GM23338 (cell line): ENCODE data around the gene PPM1H. TPM values are rescaled to one million over a fixed set of nuclear protein-coding genes. Genes with fewer than 3 reads are reported as not detected.

ENCODE experiments used
- ATAC-seq: fragments of 200-7000 bp; cut with Tn5 transposase; 3 replicates; pipeline ENCODE4 v1.9.1; 2020
- DNase-seq: peaks from one replicate; pipeline ENCODE4 v3.0.0-alpha.2; 2015; ENCODE audit warnings: low spot score
- H2AFZ ChIP-seq: fragments of 200-600 bp; sonication (generic); 2 replicates; pipeline ENCODE4 v1.8.0; 2016; ENCODE audit warnings: antibody characterized with exemption, mild to moderate bottlenecking, moderate library complexity
- H3F3A ChIP-seq: fragments of 200-600 bp; sonication (generic); replicated peaks from 2 replicates; pipeline ENCODE4 v1.8.0; 2017; ENCODE audit warnings: antibody characterized with exemption, mixed run types, low read depth
- H3K27ac ChIP-seq: fragments of 200-600 bp; sonication (generic); 2 replicates; pipeline ENCODE4 v1.6.1; 2016; ENCODE audit warnings: low read depth
- H3K27me3 ChIP-seq: fragments of 200-600 bp; sonication (generic); 2 replicates; pipeline ENCODE4 v1.8.0; 2016; ENCODE audit warnings: mild to moderate bottlenecking, mixed run types, moderate library complexity; ENCODE audit not compliant: insufficient read depth
- H3K36me3 ChIP-seq: fragments of 200-600 bp; sonication (generic); 2 replicates; pipeline ENCODE4 v1.8.0; 2016; ENCODE audit warnings: mild to moderate bottlenecking; ENCODE audit not compliant: insufficient read depth
- H3K4me1 ChIP-seq: fragments of 200-600 bp; sonication (generic); 2 replicates; pipeline ENCODE4 v1.8.0; 2016; ENCODE audit warnings: mild to moderate bottlenecking, moderate library complexity; ENCODE audit not compliant: insufficient read depth
- H3K4me2 ChIP-seq: fragments of 200-600 bp; sonication (generic); 2 replicates; pipeline ENCODE4 v1.7.1; 2017; ENCODE audit warnings: mixed run types
- H3K4me3 ChIP-seq: fragments of 200-600 bp; sonication (generic); 2 replicates; pipeline ENCODE4 v1.6.1; 2016; ENCODE audit warnings: mixed run types
- H3K79me2 ChIP-seq: fragments of 200-600 bp; sonication (generic); replicated peaks from 2 replicates; pipeline ENCODE4 v1.8.0; 2017; ENCODE audit warnings: mild to moderate bottlenecking; ENCODE audit not compliant: insufficient read depth
- H3K9me2 ChIP-seq: fragments of 200-600 bp; sonication (generic); 2 replicates; pipeline ENCODE4 v1.8.0; 2017; ENCODE audit not compliant: insufficient read depth
- H4K20me1 ChIP-seq: fragments of 200-600 bp; sonication (generic); replicated peaks from 2 replicates; pipeline ENCODE4 v1.8.0; 2017; ENCODE audit warnings: mild to moderate bottlenecking; ENCODE audit not compliant: insufficient read depth
- H3K27ac Mint-ChIP-seq: 2 replicates; pipeline ENCODE4 v1.8.0; 2020; ENCODE audit warnings: inconsistent platforms, mild to moderate bottlenecking, moderate library complexity, mixed read lengths
- H3K27me3 Mint-ChIP-seq: 3 replicates; pipeline ENCODE4 v1.8.0; 2022; ENCODE audit warnings: low read depth, mild to moderate bottlenecking, moderate library complexity, mixed read lengths, inconsistent platforms; ENCODE audit not compliant: insufficient read depth, poor library complexity
- H3K36me3 Mint-ChIP-seq: 3 replicates; pipeline ENCODE4 v1.8.0; 2021; ENCODE audit warnings: low read depth, mild to moderate bottlenecking, inconsistent platforms, moderate library complexity, mixed read lengths
- H3K4me1 Mint-ChIP-seq: 3 replicates; pipeline ENCODE4 v1.8.0; 2020; ENCODE audit warnings: mild to moderate bottlenecking, inconsistent platforms, mixed read lengths
- H3K4me3 Mint-ChIP-seq: 3 replicates; pipeline ENCODE4 v1.8.0; 2021; ENCODE audit warnings: moderate library complexity, mild to moderate bottlenecking, inconsistent platforms, mixed read lengths
- H3K9me3 Mint-ChIP-seq: 3 replicates; pipeline ENCODE4 v1.8.0; 2020; ENCODE audit warnings: moderate library complexity, mild to moderate bottlenecking, inconsistent platforms, mixed read lengths
- CREB1 ChIP-seq: fragments of 250-450 bp; sonication (Bioruptor Pico); IDR thresholded peaks from 2 replicates; pipeline ENCODE4 v1.5.0; 2020; ENCODE audit warnings: low read depth, mild to moderate bottlenecking, moderate library complexity
- ETS1 ChIP-seq: IDR thresholded peaks from 2 replicates; pipeline ENCODE4 v1.6.1; 2016; ENCODE audit warnings: antibody characterized with exemption
- EZH2phosphoT487 ChIP-seq: fragments of 200-600 bp; sonication (generic); IDR thresholded peaks from one replicate; pipeline ENCODE4 v1.8.1; 2018; ENCODE audit warnings: antibody characterized with exemption; ENCODE audit not compliant: unreplicated experiment
- JUNB ChIP-seq: IDR thresholded peaks from one replicate; pipeline ENCODE4 v1.6.1; 2016; ENCODE audit warnings: antibody characterized with exemption; ENCODE audit not compliant: unreplicated experiment
- NANOG ChIP-seq: IDR thresholded peaks from 2 replicates; pipeline ENCODE4 v1.6.1; 2016; ENCODE audit warnings: antibody characterized with exemption, borderline replicate concordance
- REST ChIP-seq: IDR thresholded peaks from one replicate; pipeline ENCODE4 v1.6.1; 2018; ENCODE audit warnings: antibody characterized with exemption; ENCODE audit not compliant: unreplicated experiment
- STAT1 ChIP-seq: IDR thresholded peaks from one replicate; pipeline ENCODE4 v1.6.1; 2016; ENCODE audit warnings: antibody characterized with exemption; ENCODE audit not compliant: unreplicated experiment
- ZNF462 ChIP-seq: fragments of 250-450 bp; sonication (Bioruptor Pico); IDR thresholded peaks from 2 replicates; pipeline ENCODE4 v1.5.0; 2020; ENCODE audit warnings: mild to moderate bottlenecking, moderate library complexity
- polyA plus RNA-seq: library from polyadenylated mRNA; unstranded; fragments of >200 nt; fragmentation: Nextera tagmentation; extraction: Ambion mirVana; gene quantifications from 2 replicates; pipeline ENCODE4 v1.2.1, GENCODE V29; 2016
- total RNA-seq: library from RNA; depleted of rRNA; stranded (reverse); fragments of >200 nt; shearing (Covaris generic); gene quantifications from 2 replicates; pipeline ENCODE4 v1.2.3, GENCODE V29; 2014

The PPM1H gene
- total and polyA plus RNA-seq, 2 experiments from 2014 or later = 11.4 to 41.2 TPM

GRCh38 chr12:62714181-62714773, 220.7 kb downstream of the PPM1H start:
- H3K4me2 ChIP-seq = no peak overlapping the region
- H3K4me1 ChIP-seq = peaks cover 29% of the 10 kb centered on the region
- Mint-ChIP-seq H3K4me1 (peaks cover 57% of the 10 kb centered on the region), H3K36me3 (peaks cover 9% of the 10 kb centered on the region; the same call in 2 of the 3 replicates), H3K9me3 (no peaks in the 10 kb centered on the region), H3K4me3 (no peak overlapping the region), H3K27me3 (peaks cover 9% of the 10 kb centered on the region), H3K27ac (peak overlapping the region; percentile 53; the same call in 1 of the 2 replicates)
- no peak for DNase-seq
- no peaks in the 10 kb centered on the region for H3K27me3 ChIP-seq
- H3K36me3 ChIP-seq = peaks cover 3% of the 10 kb centered on the region; the same call in 1 of the 2 replicates
- H3K27ac ChIP-seq = peak overlapping the region; percentile 39; the same call in 1 of the 2 replicates
- ATAC-seq = peak; percentile 39
- H4K20me1 ChIP-seq = no peaks in the 10 kb centered on the region
- no peaks in the 10 kb centered on the region for H3K9me2 ChIP-seq
- H2AFZ ChIP-seq = no peak overlapping the region
- no peaks in the 10 kb centered on the region; the same call in 1 of the 2 replicates for H3F3A ChIP-seq
- TF ChIP-seq NANOG = no peak
- no peak for TF ChIP-seq ETS1
- no peak for TF ChIP-seq EZH2phosphoT487
- TF ChIP-seq REST = no peak
- TF ChIP-seq STAT1 = no peak
- no peak for TF ChIP-seq JUNB
- no peak for TF ChIP-seq CREB1 (CRISPR knock-in tag)
- no peaks in the 10 kb centered on the region for H3K79me2 ChIP-seq
- H3K4me3 ChIP-seq = no peak overlapping the region

GRCh38 chr12:62713723-62714122, 221.2 kb downstream of the PPM1H start:
- H3K27ac Mint-ChIP-seq = no peak overlapping the region
- no peak overlapping the region for H3K4me3 ChIP-seq
- no peak for ATAC-seq
- H2AFZ ChIP-seq = no peak overlapping the region
- no peaks in the 10 kb centered on the region; the same call in 1 of the 2 replicates for H3F3A ChIP-seq
- H3K27me3 Mint-ChIP-seq = peaks cover 12% of the 10 kb centered on the region
- peaks cover 63% of the 10 kb centered on the region for H3K4me1 Mint-ChIP-seq
- no peak overlapping the region for H3K4me2 ChIP-seq
- H3K27me3 ChIP-seq = no peaks in the 10 kb centered on the region
- H3K4me3 Mint-ChIP-seq = no peak overlapping the region
- H3K27ac ChIP-seq = no peak overlapping the region; the same call in 1 of the 2 replicates
- peaks cover 3% of the 10 kb centered on the region; the same call in 1 of the 2 replicates for H3K36me3 ChIP-seq
- peaks cover 29% of the 10 kb centered on the region for H3K4me1 ChIP-seq
- no peak for DNase-seq
- no peaks in the 10 kb centered on the region for H3K79me2 ChIP-seq
- peaks cover 7% of the 10 kb centered on the region; the same call in 1 of the 3 replicates for H3K36me3 Mint-ChIP-seq
- H4K20me1 ChIP-seq = no peaks in the 10 kb centered on the region; the same call in 1 of the 2 replicates
- H3K9me3 Mint-ChIP-seq = no peaks in the 10 kb centered on the region
- no peaks in the 10 kb centered on the region for H3K9me2 ChIP-seq
- TF ChIP-seq ETS1 (no peak), ZNF462 (no peak), JUNB (no peak)
